ENCODE measurements around the gene C4A.

DNA sequence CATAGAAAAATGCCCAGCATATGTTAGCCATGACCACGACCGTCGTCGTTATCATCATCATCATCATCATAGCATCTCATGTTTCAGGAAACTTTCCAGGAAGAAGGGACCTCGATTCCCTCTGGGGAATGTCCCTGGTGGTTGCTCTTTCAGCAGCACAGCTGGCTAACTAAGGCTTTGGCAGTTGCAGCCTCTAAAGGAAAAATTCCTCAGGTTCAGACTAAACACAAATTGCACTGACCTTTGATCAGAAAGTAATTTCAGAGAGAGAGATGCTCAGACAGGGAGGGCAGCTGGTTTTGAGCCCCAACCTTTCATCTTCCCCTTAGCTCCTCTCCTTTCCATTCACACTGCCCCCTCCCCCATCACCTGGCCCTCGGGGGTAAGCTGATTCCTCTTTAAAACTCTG is 41.6 kb upstream of the C4A start:
- TF ChIP-seq, protein P1, sequence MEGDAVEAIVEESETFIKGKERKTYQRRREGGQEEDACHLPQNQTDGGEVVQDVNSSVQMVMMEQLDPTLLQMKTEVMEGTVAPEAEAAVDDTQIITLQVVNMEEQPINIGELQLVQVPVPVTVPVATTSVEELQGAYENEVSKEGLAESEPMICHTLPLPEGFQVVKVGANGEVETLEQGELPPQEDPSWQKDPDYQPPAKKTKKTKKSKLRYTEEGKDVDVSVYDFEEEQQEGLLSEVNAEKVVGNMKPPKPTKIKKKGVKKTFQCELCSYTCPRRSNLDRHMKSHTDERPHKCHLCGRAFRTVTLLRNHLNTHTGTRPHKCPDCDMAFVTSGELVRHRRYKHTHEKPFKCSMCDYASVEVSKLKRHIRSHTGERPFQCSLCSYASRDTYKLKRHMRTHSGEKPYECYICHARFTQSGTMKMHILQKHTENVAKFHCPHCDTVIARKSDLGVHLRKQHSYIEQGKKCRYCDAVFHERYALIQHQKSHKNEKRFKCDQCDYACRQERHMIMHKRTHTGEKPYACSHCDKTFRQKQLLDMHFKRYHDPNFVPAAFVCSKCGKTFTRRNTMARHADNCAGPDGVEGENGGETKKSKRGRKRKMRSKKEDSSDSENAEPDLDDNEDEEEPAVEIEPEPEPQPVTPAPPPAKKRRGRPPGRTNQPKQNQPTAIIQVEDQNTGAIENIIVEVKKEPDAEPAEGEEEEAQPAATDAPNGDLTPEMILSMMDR (IDR thresholded peaks at IDR 0.05; ENCODE audit: insufficient read depth, low read depth, low read length) = no peak
- no peak for TF ChIP-seq EZH2 (IDR thresholded peaks at IDR 0.05; ENCODE audit: insufficient read depth, low read length)

All from astrocyte (in vitro differentiated cells and primary cell).